Calu3 (cell line): ENCODE results near the gene PIGR. TPM values are rescaled to one million over a fixed set of nuclear protein-coding genes. Genes with fewer than 3 reads are reported as not detected.

Experiments
- BruUV-seq: library from RNA; stranded (reverse); fragments of 400-500 nt; replicated peaks from 2 replicates; lab custom pipeline; 2021; lab: Mats Ljungman, UMichigan
- CTCF ChIA-PET: fragments of 300-600 bp; sonication (Branson Sonifier 250); formaldehyde crosslinking; loops from one replicate; lab custom pipeline; 2022; ENCODE audit warnings: antibody characterized with exemption; lab: Charles Lee
- DNase-seq: peaks from one replicate; pipeline ENCODE4 v3.0.0; 2022
- H3K27ac Mint-ChIP-seq: one replicate; pipeline ENCODE4 v1.8.0; 2022; ENCODE audit warnings: mixed read lengths; ENCODE audit not compliant: unreplicated experiment
- H3K27me3 Mint-ChIP-seq: one replicate; pipeline ENCODE4 v1.8.0; 2022; ENCODE audit warnings: mixed read lengths; ENCODE audit not compliant: unreplicated experiment
- H3K36me3 Mint-ChIP-seq: one replicate; pipeline ENCODE4 v1.8.0; 2022; ENCODE audit warnings: mild to moderate bottlenecking, moderate library complexity, mixed read lengths; ENCODE audit not compliant: insufficient read depth, unreplicated experiment
- H3K4me1 Mint-ChIP-seq: one replicate; pipeline ENCODE4 v1.8.0; 2022; ENCODE audit warnings: mild to moderate bottlenecking, low read depth, mixed read lengths; ENCODE audit not compliant: unreplicated experiment
- H3K4me3 Mint-ChIP-seq: one replicate; pipeline ENCODE4 v1.8.0; 2022; ENCODE audit warnings: mild to moderate bottlenecking, low read depth, moderate library complexity, mixed read lengths; ENCODE audit not compliant: unreplicated experiment
- H3K9me3 Mint-ChIP-seq: one replicate; pipeline ENCODE4 v1.8.0; 2022; ENCODE audit warnings: low read depth, mixed read lengths; ENCODE audit not compliant: unreplicated experiment
- intact Hi-C: fragments of 100-400 bp; cut with micrococcal nuclease; formaldehyde crosslinking; loops from one replicate; pipeline ENCODE4 v1.10.0; 2022; ENCODE audit not compliant: unreplicated experiment
- total RNA-seq: library from RNA; stranded (reverse); gene quantifications from 2 replicates; pipeline ENCODE4 v1.2.3, GENCODE V29; 2022
- TF ChIP-seq, protein P1 (sequence below): fragments of 200-600 bp; IDR thresholded peaks from one replicate; pipeline ENCODE4 v1.8.0; 2022; ENCODE audit warnings: antibody characterized with exemption; ENCODE audit not compliant: unreplicated experiment

The PIGR gene
- total RNA-seq, 1 experiment from 2014 or later: 367 TPM

DNA sequence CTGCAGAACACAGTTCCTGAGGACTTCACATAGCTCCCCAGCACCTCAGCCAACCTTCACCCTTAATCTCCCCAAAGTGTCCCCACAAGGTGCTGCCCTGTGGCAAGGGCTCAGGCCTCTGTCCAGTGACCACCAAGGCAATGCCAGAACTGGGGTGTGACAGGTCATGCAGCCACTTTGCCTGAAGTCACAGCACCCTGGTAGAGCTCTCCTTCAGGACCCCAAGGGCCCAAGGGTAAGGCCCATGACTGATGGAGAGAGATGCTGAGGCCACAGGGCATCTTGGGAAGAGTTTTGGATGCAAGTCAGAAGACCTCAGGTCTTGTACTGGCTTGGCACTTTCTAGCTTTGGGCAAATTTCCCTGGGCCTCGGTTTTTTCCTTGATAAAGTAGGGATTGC lies 23.7 kb downstream of the PIGR start:
- Mint-ChIP-seq H3K9me3 (no peaks in the 10 kb centered on the region), H3K4me3 (no peak overlapping the region), H3K27me3 (no peaks in the 10 kb centered on the region), H3K36me3 (no peaks in the 10 kb centered on the region), H3K27ac (no peak overlapping the region), H3K4me1 (no peaks in the 10 kb centered on the region)
- intact Hi-C loops: no loop called here
- no peak for DNase-seq
- TF ChIP-seq, protein P1, sequence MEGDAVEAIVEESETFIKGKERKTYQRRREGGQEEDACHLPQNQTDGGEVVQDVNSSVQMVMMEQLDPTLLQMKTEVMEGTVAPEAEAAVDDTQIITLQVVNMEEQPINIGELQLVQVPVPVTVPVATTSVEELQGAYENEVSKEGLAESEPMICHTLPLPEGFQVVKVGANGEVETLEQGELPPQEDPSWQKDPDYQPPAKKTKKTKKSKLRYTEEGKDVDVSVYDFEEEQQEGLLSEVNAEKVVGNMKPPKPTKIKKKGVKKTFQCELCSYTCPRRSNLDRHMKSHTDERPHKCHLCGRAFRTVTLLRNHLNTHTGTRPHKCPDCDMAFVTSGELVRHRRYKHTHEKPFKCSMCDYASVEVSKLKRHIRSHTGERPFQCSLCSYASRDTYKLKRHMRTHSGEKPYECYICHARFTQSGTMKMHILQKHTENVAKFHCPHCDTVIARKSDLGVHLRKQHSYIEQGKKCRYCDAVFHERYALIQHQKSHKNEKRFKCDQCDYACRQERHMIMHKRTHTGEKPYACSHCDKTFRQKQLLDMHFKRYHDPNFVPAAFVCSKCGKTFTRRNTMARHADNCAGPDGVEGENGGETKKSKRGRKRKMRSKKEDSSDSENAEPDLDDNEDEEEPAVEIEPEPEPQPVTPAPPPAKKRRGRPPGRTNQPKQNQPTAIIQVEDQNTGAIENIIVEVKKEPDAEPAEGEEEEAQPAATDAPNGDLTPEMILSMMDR: no peak
- CTCF ChIA-PET: interaction anchor here (0.5 kb wide), 1 partner anchor 66 kb away, joined by 3 read pairs; no protein-coding TSS in a partner anchor
- no TSS peak for BruUV-seq

DNA sequence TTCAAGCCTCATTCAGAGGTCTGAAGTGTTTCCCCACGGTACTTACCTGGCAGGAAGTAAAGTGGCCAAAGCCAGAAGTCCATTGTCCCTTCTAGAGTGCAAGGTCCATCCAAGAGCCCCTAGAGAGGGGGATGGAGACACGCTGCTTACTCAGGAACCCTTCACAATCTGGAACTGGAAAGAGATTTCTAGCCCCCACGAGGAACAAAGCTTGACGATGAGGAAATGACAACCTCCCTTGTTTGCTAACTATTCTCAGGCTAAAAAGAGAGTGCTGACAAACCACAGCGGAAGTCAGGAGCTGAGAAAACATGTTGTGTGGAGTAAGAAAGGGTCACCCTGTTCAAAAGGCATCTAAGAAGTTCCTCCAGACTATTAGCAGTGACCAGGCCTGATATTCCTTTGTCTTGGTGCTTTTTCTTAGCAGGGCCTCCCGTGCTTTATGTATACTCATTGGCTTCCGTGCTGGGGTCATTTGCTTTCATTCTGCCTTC lies 24.4 kb downstream of the PIGR start, which contains the start of gene FCMR:
Gene FCMR, minus strand, starts transcription at position 170 of the 494 bp plus-strand sequence. Its CDS starts 87 bp downstream, at position 83.
- no TSS peak for BruUV-seq
- H3K36me3 Mint-ChIP-seq: no peaks in the 10 kb centered on the region
- intact Hi-C loops: no loop called here
- H3K4me3 Mint-ChIP-seq: no peak within 1 kb of the TSS
- TF ChIP-seq, protein P1: no peak
- H3K9me3 Mint-ChIP-seq: no peaks in the 10 kb centered on the region
- H3K27me3 Mint-ChIP-seq: no peaks in the 10 kb centered on the region
- no peaks in the 10 kb centered on the region for H3K4me1 Mint-ChIP-seq
- CTCF ChIA-PET: interaction anchor here (1.8 kb wide), 1 partner anchor 9 kb away, joined by 5 read pairs; no protein-coding TSS in a partner anchor
- no peak for DNase-seq
- no peak within 1 kb of the TSS for H3K27ac Mint-ChIP-seq

DNA sequence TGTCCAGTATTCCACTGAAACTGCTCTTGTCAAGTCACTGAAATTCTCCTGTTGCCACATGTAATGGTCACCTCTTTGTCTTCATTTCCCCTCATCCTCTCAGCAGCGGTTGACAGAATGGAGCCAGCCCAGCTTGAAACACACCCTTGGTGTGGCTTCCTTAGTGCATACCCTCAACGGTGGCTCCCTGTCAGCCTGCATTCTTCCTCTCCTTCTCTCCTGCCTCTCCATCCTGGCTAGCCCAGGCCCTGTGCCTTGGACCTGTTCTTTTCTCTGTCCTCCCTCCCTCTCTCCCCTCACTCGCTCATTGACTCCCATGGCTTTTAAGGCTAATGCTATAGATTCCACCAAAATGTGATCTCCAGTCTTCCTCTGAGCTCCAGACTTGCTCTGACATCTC lies 28.2 kb downstream of the PIGR start:
- TF ChIP-seq, protein P1: no peak
- intact Hi-C loops: no loop called here

DNA sequence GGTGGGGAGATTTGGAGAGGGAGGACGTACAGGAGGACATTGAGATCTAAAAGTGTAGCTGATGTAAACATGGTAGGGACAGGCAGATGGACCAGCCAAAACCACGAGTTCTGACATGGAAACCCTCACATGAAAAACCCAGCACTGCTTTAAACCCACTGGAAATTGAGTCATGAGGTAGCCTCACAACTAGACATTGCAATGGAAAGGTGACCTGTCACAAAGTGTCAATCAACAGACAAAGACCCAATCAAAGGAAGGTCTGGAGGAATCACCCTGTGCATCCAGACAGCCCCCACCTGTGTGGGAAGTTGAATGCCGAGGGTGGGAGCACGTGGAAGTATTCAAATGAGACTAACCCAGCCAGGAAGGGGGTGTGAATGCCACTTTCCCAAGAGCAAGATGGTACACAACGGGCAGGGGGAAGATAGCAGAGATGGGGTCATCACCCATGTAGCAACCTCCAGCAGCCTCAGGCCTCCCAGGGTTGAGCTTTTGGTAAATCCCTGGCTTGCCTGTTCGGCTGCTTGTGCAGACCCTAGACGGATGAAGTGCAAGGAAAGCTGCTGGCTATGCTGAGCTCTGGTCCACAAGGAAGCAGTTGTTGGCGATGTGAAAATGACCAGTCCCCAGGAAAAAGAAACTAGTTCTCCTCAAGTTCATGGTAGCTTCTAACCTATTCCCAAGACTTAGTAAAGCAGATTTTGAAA lies 30.1 kb downstream of the PIGR start:
- Mint-ChIP-seq H3K4me3 (no peak overlapping the region), H3K36me3 (no peaks in the 10 kb centered on the region), H3K27me3 (peaks cover 20% of the 10 kb centered on the region), H3K9me3 (no peaks in the 10 kb centered on the region), H3K4me1 (peaks cover 17% of the 10 kb centered on the region), H3K27ac (no peak overlapping the region)
- no peak for DNase-seq
- BruUV-seq: no TSS peak
- intact Hi-C loops: no loop called here
- TF ChIP-seq, protein P1: no peak
- CTCF ChIA-PET: interaction anchor here (0.6 to 1.6 kb wide), 4 partner anchors 21 to 482 kb away, joined by 3 to 7 read pairs (median 4); no protein-coding TSS in a partner anchor

More for the DNA sequence above, 28.2 kb downstream of the PIGR start:
- DNase-seq: no peak
- Mint-ChIP-seq H3K36me3 (no peaks in the 10 kb centered on the region), H3K4me3 (no peak overlapping the region), H3K27ac (no peak overlapping the region), H3K9me3 (no peaks in the 10 kb centered on the region), H3K4me1 (peaks cover 3% of the 10 kb centered on the region), H3K27me3 (peaks cover 20% of the 10 kb centered on the region)
- CTCF ChIA-PET: interaction anchor here (1.6 kb wide), 1 partner anchor 287 kb away, joined by 3 read pairs; no protein-coding TSS in a partner anchor
- BruUV-seq: no TSS peak
